ENCODE measurements around the gene BCL10.

DNA sequence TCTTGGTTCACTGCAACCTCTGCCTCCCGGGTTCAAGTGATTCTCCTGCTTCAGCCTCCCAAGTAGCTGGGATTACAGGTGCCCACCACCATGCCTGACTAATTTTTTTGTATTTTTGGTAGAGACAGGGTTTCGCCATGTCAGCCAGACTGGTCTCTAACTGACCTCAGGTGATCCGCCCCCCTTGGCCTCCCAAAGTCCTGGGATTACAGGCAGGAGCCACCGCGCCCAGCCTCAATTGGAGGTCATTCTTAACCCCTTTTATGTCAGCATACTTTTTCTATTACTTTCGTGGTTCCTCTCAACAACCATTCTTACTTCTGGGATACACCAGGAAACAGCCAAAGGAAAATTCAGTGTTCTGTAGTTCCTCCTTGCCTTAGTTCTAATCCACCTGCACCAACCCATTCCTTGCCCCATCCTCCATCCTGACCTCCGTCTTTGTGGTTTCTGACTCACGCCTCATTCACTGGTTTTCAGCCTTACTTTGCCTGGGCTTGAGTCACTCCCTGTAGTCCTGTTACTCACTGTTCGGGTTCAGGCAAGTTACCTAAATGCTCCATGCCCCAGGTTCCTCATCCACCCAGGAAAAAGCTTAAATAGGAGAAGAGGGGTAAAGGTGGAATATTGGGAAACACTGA lies 12.9 kb upstream of the BCL10 start:
- TF ChIP-seq SIN3A (conservative IDR thresholded peaks at IDR 0.05 in 1 of 2, IDR thresholded peaks at IDR 0.05 in 1 of 2; ENCODE audit: low read depth in 1 of 2, low read length in 2 of 2) (no peak), POLR2A (IDR thresholded peaks at IDR 0.05; ENCODE audit: control extremely low read depth in 1 of 2, low read depth in 2 of 2, low read length in 2 of 2) (no peak), TAF1 (IDR thresholded peaks at IDR 0.05; ENCODE audit: low read depth, low read length) (no peak), TEAD4 (IDR thresholded peaks at IDR 0.05; ENCODE audit: low read depth, low read length) (no peak), EP300 (IDR thresholded peaks at IDR 0.05; ENCODE audit: borderline replicate concordance in 1 of 2, low read depth in 2 of 2, low read length in 2 of 2) (no peak), TCF12 (IDR thresholded peaks at IDR 0.05; ENCODE audit: low read depth, low read length) (no peak), POLR2AphosphoS5 (IDR thresholded peaks at IDR 0.05; ENCODE audit: low read depth, low read length) (no peak)
- TF ChIP-seq, protein P1, sequence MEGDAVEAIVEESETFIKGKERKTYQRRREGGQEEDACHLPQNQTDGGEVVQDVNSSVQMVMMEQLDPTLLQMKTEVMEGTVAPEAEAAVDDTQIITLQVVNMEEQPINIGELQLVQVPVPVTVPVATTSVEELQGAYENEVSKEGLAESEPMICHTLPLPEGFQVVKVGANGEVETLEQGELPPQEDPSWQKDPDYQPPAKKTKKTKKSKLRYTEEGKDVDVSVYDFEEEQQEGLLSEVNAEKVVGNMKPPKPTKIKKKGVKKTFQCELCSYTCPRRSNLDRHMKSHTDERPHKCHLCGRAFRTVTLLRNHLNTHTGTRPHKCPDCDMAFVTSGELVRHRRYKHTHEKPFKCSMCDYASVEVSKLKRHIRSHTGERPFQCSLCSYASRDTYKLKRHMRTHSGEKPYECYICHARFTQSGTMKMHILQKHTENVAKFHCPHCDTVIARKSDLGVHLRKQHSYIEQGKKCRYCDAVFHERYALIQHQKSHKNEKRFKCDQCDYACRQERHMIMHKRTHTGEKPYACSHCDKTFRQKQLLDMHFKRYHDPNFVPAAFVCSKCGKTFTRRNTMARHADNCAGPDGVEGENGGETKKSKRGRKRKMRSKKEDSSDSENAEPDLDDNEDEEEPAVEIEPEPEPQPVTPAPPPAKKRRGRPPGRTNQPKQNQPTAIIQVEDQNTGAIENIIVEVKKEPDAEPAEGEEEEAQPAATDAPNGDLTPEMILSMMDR (IDR thresholded peaks at IDR 0.05; ENCODE audit: control extremely low read depth in 1 of 3, insufficient read depth in 1 of 3, low read depth in 1 of 3, low read length in 3 of 3) = no peak
- TF ChIP-seq, protein P2, sequence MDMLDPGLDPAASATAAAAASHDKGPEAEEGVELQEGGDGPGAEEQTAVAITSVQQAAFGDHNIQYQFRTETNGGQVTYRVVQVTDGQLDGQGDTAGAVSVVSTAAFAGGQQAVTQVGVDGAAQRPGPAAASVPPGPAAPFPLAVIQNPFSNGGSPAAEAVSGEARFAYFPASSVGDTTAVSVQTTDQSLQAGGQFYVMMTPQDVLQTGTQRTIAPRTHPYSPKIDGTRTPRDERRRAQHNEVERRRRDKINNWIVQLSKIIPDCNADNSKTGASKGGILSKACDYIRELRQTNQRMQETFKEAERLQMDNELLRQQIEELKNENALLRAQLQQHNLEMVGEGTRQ (IDR thresholded peaks at IDR 0.05; ENCODE audit: low read length) = no peak

All from H1 (cell line).